Activated naive CD4-positive, alpha-beta T cell treated with Interleukin-2 at 50 U/mL for 16 hours (primary cell): ENCODE results near the gene BCAS3.
"Not testable (repeated sequence)": the region's sequence is repeated elsewhere in the genome, so short reads cannot be mapped to it uniquely, and the experiment has no call there.

Source experiments
- DNase-seq: peaks from one replicate; pipeline ENCODE4 v3.0.0-alpha.2; 2020

BCAS3 gene

DNA sequence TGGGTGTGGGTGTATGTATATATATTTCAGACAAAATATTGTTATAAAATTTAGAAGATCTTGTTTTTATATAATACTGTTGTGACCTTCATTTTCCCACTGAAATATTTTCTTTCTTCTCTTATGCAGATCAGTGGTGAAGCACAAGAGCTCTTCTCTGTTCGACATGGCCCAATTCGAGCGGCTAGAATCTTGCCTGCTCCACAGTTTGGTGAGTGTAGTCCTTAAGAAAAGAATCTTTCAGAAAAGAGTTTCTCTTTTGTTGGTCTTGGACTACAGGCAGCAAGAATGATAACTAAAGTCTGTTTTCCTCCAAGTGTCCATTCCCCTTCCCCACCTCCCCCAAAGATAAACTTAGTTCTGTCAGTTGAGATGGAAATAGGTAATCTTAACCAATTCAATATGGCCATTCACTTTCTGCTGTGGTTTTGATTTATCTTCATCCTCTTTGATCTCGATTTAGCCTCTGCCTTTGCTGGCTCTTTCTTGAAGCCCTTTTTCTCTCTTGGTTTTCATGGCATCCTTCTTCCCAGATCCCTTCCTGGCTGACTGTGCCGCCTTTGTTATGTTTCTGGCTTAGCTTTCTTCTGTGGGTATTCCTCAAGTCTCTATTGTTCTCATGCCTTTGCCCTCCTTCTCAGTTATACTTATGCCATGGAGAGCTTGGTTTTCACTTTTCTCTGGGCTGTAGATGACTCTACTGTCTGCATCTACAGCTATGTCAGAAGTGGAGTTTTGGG lies 69.6 kb downstream of the BCAS3 start:
- DNase-seq = no peak

DNA sequence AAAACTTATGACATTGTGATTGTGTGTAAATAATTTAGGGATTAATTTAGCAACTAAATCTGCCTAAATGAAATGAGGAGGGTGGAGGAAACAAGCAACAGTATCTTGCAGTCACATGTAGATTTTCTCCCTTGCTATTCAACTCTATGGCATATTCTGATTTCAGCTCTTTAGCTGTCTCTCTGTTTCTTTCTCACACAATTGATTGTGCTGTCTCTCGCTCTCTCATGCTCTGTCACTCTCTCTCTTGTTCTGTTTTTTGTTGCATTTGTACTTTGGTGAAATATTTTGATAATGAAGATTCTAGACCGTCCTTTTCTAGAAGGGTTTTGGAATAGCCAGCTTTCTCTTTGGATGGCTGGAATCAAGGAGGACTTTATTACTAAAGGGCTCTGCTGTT lies 70.6 kb downstream of the BCAS3 start:
- no peak for DNase-seq

DNA sequence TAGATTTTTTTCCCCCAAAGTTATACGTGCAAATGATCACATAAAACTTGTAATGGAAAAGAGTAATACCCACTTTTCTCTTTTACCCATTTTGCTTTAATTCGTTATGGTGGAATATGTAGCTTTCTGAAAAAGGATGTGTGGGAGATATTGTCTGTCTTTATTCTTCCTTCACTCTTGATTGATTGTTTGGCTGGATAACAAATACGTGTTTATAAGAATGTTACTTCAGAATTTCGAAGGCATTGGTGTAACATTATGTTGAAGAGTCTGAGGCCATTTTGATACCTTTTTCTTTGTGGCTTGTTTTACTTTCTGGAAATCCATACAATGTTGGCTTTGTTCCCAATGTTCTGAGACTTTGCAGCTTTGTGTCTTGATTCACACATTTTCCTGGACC lies 71.4 kb downstream of the BCAS3 start:
- DNase-seq = no peak

DNA sequence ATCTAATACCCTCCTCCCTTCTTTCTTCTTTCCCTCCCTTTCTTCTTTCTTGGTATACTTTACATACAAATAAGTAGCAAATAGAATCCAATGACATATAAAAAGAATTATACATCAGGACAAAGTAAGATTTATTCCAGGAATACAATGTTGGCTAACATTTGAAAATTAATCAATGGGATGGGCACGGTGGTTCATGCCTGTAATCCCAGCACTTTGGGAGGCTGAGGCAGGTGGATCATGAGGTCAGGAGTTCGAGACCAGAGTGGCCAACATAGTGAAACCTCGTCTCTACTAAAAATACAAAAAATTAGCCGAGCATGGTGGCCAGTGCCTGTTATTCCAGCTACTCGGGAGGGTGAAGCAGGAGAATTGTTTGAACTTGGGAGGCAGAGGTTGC lies 72.1 kb downstream of the BCAS3 start:
- DNase-seq = no peak

DNA sequence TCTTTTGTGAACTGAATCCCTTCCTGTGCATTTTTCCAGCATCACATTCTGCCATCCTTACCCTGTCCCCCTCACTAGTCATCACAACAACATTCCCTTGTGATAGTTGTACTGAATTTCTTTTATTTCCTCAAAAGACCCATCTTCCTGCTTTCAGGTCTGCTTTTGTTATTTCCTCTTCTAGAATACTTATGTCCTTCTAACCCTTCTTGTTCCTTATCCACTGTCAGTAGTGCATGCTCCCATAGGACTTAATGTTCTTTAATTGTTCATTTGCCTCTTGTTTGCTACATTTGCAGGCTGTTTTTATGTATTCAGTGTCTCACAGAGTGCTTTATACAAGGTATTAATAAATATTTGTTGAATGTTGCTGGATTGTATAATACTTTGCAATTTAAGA lies 73.0 kb downstream of the BCAS3 start:
- no peak for DNase-seq

DNA sequence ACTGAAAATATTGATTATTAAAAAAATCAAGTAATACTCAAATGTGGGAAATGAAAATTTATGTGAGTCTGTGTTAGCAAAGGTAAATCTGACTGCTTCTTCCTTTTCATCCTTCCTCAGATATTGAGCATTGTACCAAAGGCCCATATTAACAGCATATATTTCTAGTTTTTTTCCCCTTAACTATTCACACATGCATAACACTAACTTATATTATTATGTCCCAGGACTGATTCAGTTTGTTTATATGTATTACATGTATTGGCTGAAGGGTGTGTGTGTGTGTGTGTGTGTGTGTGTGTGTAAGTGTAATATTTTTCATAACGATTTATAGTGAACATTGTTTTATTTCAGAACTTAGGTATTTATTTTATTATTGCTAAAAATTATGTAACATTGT lies 74.2 kb downstream of the BCAS3 start:
- no peak for DNase-seq

DNA sequence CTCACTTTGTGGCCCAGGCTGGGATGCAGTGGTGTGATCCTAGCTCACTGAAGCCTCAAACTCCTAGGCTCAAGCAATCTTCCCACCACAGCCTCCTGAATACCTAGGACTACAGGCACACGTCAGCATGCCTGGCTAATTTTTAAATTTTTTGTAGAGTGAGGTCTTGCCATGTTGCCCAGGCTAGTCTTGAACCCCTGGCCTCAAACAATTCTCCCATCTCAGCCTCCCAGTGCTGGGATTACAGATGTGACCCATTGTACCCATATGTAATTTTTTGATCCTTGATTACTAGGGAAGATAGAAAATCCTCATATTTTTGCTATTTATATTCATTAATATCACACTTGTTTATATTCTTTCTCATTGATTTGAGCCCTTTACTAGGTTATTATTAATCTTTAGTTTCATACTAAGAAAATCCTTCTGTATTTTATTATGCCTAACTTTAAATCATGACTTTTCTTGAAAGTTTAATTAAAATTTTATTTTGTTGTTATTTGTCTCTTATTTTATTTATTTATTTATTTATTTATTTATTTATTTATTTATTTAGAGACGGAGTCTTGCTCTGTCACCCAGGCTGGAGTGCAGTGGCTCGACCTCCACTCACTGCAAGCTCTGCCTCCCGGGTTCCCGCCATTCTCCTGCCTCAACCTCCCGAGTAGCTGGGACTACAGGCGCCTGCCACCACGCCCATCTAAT lies 75.4 kb downstream of the BCAS3 start:
- DNase-seq = no peak

DNA sequence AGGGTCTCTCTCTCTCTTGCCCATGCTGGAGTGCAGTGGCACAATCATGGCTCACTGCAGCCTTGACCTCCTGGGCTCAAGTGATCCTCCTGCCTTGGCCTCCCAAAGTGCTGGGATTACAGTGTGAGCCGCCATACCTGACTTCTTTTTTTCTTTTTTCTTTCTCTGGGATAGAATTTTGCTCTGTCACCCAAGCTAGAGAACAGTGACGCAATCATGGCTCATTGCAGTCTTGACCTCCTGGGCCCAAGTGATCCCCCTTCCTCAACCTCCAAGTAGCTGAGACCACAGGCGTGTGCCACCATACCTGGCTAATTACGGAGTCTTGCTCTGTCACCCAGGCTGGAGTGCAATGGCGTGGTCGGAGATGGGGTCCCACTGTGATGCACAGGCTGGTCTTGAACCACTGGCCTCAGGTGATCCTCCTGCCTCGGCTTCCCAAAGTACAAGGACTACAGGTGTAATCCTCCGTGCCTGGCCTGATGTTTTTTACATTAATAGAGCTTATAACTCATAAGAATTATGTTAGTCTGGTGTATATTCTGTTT lies 76.5 kb downstream of the BCAS3 start:
- DNase-seq = no peak

DNA sequence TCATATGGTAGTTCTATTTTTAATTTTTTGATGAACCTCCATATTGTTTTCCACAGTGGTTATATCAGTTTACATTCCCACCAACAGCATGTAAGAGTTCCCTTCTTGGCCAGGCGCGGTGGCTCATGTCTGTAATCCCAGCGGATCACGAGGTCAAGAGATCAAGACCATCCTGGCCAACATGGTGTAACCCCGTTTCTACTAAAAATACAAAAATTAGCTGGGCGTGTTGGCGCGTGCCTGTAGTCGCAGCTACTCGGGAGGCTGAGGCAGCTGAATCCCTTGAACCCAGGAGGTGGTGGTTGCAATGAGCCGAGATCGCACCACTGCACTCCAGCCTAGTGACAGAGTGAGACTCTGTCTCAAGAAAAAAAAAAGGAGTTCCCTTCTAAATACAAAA lies 79.1 kb downstream of the BCAS3 start:
- not testable (repeated sequence) for DNase-seq

DNA sequence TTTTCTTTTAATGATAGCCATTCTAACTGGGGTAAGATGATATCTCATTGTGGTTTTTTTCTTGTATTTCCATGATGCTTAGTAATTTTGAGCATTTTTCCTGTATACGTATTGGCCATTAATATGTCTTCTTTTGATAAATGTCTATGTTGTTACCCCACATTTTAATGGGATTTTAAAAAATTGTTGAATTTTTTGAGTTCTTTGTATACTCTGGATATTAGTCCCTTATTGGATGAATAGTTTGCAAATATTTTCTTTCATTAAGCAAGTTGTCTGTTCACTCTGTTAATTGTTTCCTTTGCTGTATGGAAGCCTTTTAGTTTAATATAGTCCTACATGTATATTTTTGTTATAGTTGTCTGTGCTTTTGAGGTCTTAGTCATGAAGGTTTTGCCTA lies 79.8 kb downstream of the BCAS3 start:
- DNase-seq = no peak

DNA sequence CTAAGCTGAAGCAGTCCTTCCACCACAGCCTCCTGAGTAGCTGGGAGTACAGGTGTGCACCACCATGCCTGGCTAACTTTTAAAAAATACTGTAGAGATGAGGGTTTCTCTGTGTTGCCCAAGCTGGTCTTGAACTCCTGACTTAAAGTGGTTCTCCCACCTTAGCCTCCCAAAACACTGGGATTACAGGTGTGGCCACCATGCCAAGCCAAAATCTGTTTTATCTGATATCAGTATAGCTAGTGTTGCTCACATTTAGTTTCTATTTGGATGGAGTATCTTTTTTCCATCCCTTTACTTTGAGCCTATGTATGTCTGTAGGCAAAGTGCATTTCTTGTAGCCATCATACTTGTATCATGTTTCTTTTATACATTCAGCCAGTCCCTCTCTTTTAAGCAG lies 82.1 kb downstream of the BCAS3 start:
- DNase-seq = no peak

DNA sequence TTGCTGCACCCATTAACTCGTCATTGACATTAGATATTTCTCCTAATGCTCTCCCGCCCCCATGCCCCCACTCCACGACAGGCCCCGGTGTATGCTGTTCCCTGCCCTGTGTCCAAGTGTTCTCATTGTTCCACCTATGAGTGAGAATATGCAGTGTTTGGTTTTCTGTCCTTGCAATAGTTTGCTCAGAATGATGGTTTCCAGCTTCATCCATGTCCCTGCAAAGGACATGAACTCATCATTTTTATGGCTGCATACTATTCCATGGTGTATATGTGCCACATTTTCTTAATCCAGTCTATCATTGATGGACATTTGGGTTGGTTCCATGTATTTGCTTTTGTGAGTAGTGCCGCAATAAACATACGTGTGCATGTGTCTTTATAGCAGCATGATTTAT lies 83.7 kb downstream of the BCAS3 start:
- DNase-seq = not testable (repeated sequence)

DNA sequence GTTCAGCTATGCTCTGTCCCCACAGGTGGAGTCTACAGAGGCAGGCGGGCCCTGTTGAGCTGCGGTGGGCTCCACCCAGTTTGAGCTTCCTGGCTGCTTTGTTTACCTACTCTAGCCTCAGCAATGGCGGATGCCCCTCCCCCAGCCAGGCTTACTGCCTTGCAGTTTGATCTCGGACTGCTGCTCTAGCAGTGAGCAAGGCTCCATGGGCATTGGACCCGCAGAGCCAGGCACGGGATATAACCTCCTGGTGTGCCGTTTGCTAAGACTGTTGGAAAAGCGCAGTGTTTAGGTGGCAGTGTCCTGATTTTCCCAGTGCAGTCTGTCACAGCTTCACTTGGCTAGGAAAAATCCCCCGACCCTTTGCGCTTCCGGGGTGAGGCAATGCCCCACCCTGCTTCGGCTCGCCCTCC lies 89.1 kb downstream of the BCAS3 start:
- DNase-seq = no peak

DNA sequence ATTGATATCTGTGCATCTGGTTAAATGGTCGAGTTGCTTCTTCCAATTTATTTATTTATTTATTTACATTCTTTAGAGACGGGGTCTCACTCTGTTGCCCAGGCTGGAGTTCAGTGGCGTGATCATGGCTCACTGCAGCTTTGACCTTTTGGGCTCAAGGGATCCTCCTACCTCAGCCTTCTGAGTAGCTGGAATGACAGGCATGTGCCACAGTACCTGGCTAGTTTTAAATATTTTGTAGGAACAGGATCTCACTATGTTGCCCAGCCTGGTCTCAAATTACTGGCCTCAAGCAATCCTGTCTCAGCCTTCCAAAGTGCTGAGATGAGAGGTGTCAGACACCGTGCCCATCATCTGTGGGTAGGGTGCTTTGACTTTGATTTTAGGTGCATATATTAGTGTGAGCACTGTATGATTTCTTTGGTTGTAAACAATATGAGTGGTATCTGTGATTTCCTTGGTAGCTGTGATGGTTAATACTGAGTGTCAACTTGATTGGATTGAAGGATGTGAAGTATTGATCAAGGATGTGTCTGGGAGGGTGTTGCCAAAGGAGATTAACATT lies 90.2 kb downstream of the BCAS3 start:
- DNase-seq = no peak

DNA sequence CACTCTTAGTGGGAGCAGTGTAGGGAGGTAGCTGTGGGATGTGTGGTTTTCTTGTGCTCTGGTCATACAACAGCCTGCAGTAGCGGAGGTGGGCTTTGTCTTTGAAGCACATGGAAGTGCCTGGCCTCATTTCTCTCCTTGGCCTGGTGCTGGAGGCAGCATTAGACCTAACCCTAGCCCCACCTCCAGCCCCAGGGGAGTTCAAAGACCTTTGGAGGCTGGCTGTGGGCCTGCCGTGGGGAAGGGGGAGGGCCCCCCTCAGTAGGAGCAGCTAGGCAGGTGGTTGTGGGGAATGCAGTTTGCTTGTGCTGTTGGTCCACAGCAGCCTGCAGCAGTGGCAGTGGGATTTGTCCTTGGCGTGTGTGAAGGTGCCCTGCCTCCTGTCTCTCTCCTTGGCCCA lies 91.7 kb downstream of the BCAS3 start:
- DNase-seq = no peak

DNA sequence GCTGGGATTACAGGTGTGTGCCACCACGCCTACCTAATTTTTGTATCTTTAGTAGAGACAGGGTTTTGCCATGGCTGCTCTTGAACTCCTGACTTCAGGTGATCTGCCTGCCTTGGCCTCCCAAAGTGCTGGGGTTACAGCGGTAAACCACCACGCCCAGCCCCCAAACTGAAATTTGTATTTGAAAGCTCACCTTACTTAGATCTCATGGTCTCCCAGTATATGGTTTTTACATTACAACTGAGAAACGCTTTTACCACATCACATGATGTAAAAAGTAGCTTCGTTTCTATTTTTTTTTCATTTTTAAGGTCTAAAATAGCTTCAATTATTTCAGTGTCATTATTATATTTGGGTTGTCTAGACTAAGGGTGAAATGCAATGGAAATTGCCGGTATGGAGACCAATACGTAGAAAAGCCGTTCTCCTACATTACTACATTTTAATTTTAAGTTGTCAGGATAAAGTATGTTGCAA lies 93.3 kb downstream of the BCAS3 start:
- no peak for DNase-seq

DNA sequence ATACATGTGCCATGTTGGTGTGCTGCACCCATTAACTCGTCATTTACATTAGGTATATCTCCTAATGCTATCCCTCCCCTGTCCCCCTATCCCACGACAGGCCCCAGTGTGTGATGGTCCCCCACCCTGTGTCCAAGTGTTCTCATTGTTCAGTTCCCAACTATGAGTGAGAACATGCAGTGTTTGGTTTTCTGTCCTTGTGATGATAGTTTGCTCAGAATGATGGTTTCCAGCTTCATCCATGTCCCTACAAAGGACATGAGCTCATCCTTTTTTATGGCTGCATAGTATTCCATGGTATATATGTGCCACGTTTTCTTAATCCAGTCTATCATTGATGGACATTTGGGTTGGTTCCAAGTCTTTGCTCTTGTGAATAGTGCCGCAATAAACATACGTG lies 94.0 kb downstream of the BCAS3 start:
- DNase-seq = not testable (repeated sequence)

DNA sequence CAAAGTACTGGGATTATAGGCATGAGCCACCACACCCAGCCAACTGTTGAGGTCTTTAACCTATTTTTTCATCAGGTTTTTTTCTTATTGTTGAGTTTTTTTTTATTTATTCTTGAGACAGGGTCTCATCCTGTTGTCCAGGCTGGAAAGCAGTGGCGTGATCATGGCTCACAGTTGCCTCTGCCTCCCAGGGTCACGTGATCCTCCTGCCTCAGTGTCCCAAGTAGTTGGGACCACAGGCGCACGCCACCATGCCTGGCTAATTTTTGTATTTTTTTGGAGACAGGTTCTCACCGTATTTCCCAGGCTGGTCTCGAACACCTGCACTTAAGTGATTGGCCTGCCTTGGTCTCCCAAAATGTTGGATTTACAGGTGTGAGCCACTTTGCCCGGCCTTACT lies 95.9 kb downstream of the BCAS3 start:
- no peak for DNase-seq

DNA sequence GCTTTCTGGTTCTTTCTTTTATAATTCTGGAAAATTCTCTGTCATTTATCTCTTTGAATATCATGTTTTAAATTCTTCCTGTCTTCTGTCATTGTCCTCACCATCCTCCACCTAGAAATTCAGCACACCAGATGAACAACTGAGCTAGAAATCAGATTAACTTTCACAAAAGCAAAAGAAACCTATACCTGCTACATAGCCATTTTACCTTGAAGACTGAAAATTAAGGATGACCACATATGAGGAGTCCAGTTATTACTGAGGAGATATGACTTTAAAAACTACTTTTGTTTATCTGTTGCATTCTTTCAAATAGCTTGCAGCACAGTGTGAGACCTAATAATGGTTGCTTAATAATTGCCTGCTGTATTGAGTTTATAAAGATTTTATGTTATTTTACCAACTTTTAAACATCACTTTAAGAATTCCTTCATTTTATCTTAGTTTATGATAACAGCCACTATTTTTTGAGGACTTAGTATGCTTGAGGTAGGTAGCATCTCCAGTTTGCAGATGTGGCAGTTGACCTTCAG lies 104.3 kb downstream of the BCAS3 start:
- no peak for DNase-seq

DNA sequence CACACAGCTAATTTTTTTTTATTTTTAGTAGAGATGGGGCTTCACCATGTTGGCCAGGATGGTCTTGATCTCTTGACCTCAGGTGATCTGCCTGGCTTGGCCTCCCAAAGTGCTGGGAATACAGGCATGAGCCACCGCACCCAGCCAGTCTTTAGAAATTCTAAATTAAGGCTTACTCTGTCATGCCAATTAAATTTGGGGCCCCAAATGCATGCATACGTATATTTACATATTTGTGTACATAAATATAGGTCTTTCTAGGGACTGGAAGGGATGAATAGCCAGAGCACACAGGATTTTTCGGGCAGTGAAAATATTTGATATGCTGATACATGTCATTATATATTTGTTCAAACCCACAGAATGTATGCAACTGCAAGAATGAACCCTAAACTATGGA lies 105.1 kb downstream of the BCAS3 start:
- no peak for DNase-seq

DNA sequence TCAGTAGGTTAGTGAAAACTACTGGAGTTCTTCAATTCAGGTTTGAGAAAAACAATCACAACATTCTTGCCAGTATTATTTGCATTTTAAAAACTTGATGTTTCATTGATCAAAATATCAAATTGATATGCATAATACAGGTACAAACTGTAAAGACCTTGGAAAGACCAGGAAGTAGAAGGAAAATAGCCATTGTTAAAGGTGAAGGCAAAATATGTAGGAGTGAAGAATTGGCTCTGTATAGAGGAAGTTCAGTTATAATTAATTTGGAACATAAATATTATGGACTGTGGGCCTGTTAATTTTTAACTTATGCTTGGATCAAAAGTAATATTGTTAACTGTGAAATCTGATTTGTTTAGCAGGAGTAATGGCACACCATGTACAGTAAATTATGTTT lies 112.6 kb downstream of the BCAS3 start:
- DNase-seq = no peak

DNA sequence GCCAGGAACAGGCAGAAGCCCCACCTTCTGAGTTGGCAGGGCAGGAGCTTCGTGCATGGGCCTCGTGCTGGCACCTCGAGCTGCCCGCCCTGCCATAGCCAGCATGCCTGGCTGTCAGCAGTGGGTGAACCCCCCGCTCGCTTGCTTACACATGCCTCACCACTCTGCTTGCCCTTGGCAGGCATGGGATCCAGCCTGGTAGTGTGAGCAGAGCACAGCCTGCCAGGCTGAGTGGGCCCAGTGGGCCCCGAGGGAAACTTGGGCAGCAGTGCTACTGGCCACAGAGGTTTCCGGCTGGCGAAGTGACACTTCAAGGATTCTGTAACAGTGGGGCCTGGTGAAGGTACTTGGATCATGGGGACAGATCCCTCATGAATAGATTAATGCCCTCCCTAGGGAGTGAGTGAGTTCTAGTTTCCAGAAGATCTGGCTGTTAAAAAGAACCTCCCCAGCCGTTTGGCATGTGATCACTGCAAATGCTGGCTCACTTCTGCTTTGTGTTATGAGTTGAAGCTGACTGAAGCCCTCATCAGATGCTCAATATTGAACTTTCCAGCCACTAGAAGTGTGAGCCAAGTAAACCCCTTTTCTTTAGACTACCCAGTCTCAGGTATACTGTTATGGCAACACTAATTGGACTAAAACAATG lies 114.7 kb downstream of the BCAS3 start:
- no peak for DNase-seq

DNA sequence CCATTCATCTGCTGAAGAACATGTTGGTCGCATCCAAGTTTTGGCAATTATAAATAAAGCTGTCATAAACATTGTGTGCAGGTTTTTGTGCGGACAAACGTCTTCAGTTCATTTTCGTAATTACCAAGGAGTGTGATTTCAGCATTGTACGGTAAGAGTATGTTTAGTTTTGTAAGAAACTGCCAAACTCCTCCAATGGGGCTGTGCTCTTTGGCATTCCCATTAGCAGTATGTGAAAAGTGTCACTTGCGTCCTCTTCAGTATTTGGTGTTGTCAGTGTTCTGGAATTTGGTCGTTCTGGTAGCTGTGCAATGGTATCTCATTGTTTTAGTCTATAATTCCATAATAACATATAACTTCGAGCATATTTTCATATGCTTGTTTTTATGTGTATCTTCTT lies 120.9 kb downstream of the BCAS3 start:
- no peak for DNase-seq
